H1 (cell line): Measurements from ENCODE around the gene SLC12A2. TPM values are rescaled to one million over a fixed set of nuclear protein-coding genes. Genes with fewer than 3 reads are reported as not detected.

Experiments
- CTCF ChIA-PET: fragments of 300-600 bp; sonication (Branson Sonifier 250); formaldehyde crosslinking; loops from one replicate; lab custom pipeline; 2021; ENCODE audit not compliant: partially characterized antibody; lab: Charles Lee
- POLR2A ChIA-PET: fragments of 300-600 bp; sonication (Branson Sonifier 250); formaldehyde crosslinking; loops from one replicate; lab custom pipeline; 2021; ENCODE audit warnings: inconsistent platforms; ENCODE audit not compliant: partially characterized antibody; lab: Charles Lee
- DNase-seq, 2 experiments: peaks; one replicate each; pipeline versions ENCODE4 v3.0.0 to v3.0.0-alpha.2; 2010 to 2022; ENCODE audit warnings: low spot score in 2 of 2, low read depth in 1 of 2, mixed read lengths in 1 of 2
- FAIRE-seq: peaks from 2 replicates; lab custom pipeline; 2011; peaks lifted over from hg19 to GRCh38; lab: Jason Lieb, UNC
- H2AFZ ChIP-seq: 2 replicates; pipeline ENCODE4 v1.8.1; 2012; ENCODE audit warnings: low read length, inconsistent platforms
- H2AK5ac ChIP-seq: 2 replicates; pipeline ENCODE4 v1.6.1; 2013; ENCODE audit warnings: low read depth, low read length
- H2BK120ac ChIP-seq: replicated peaks from 2 replicates; pipeline ENCODE3; 2013; ENCODE audit warnings: low read depth, low read length, inconsistent platforms
- H2BK12ac ChIP-seq: 2 replicates; pipeline ENCODE4 v1.6.1; 2013; ENCODE audit warnings: low read depth, low read length
- H2BK15ac ChIP-seq: 2 replicates; pipeline ENCODE4 v1.6.1; 2013; ENCODE audit warnings: low read length
- H2BK20ac ChIP-seq: 2 replicates; pipeline ENCODE4 v1.6.1; 2013; ENCODE audit warnings: low read length
- H2BK5ac ChIP-seq: 2 replicates; pipeline ENCODE4 v1.6.1; 2013; ENCODE audit warnings: low read depth, low read length
- H3K14ac ChIP-seq: 2 replicates; pipeline ENCODE4 v1.6.1; 2013; ENCODE audit warnings: inconsistent platforms; ENCODE audit not compliant: insufficient read length
- H3K18ac ChIP-seq: 2 replicates; pipeline ENCODE4 v1.6.1; 2013; ENCODE audit warnings: low read length; ENCODE audit errors: extremely low read depth
- H3K23ac ChIP-seq: 2 replicates; pipeline ENCODE4 v1.6.1; 2013; ENCODE audit warnings: inconsistent platforms; ENCODE audit not compliant: insufficient read length
- H3K23me2 ChIP-seq: 2 replicates; pipeline ENCODE4 v1.6.1; 2013; ENCODE audit warnings: low read depth, low read length
- H3K27ac ChIP-seq: 2 replicates; pipeline ENCODE4 v1.6.1; 2011; ENCODE audit warnings: low read depth, low read length, inconsistent platforms
- H3K27me3 ChIP-seq, 4 experiments: replicated peaks in 1 of 4; 1 replicate in 1 of 4; 2 replicates in 3 of 4; pipeline versions ENCODE4 v1.6.1 to v1.8.1; 2011 to 2013; ENCODE audit warnings: low read length in 3 of 4, mild to moderate bottlenecking in 3 of 4, inconsistent platforms in 2 of 4, mixed read lengths in 2 of 4, moderate library complexity in 1 of 4; ENCODE audit not compliant: control insufficient read depth in 3 of 4, insufficient read depth in 3 of 4; ENCODE audit errors: extremely low read depth in 1 of 4
- H3K36me3 ChIP-seq, 4 experiments: 2 replicates each; pipeline versions ENCODE4 v1.6.1 to v1.8.1; 2011 to 2013; ENCODE audit warnings: mild to moderate bottlenecking in 4 of 4, low read length in 3 of 4, moderate library complexity in 2 of 4, control low read depth in 1 of 4, inconsistent platforms in 1 of 4; ENCODE audit not compliant: insufficient read depth in 4 of 4, control insufficient read depth in 2 of 4
- H3K4ac ChIP-seq: replicated peaks from 2 replicates; pipeline ENCODE3; 2013; ENCODE audit warnings: low read length, low read depth, mixed read lengths, inconsistent platforms; ENCODE audit not compliant: insufficient read length
- H3K4me1 ChIP-seq, 4 experiments: replicated peaks in 1 of 4; 1 replicate in 1 of 4; 2 replicates in 3 of 4; pipeline versions ENCODE4 v1.6.1 to v1.8.1; 2011 to 2013; ENCODE audit warnings: low read length in 3 of 4, inconsistent platforms in 2 of 4, mixed read lengths in 1 of 4; ENCODE audit not compliant: insufficient read depth in 4 of 4, control insufficient read depth in 3 of 4
- H3K4me2 ChIP-seq, 2 experiments: 2 replicates each; pipeline versions ENCODE4 v1.6.1 to v1.8.1; 2011 to 2013; ENCODE audit warnings: low read depth in 2 of 2, low read length in 2 of 2, control low read depth in 1 of 2, inconsistent platforms in 1 of 2, mild to moderate bottlenecking in 1 of 2; ENCODE audit not compliant: insufficient read depth in 1 of 2
- H3K4me3 ChIP-seq, 4 experiments: fragments of 200-600, 300-600 bp in 1 of 4; sonication (generic), shearing (Covaris generic), sonication (Bioruptor Twin) in 1 of 4; 2 replicates each; pipeline versions ENCODE4 v1.5.1 to v1.8.1; 2011 to 2016; ENCODE audit warnings: low read length in 4 of 4, low read depth in 3 of 4, control low read depth in 2 of 4, inconsistent platforms in 2 of 4, mild to moderate bottlenecking in 2 of 4, mixed read lengths in 1 of 4, moderate library complexity in 1 of 4; ENCODE audit not compliant: insufficient read depth in 2 of 4; ENCODE audit errors: extremely low read depth in 1 of 4
- H3K56ac ChIP-seq: replicated peaks from 2 replicates; pipeline ENCODE3; 2013; ENCODE audit warnings: low read depth, mild to moderate bottlenecking, mixed read lengths, low read length, inconsistent platforms; ENCODE audit not compliant: insufficient read length
- H3K79me1 ChIP-seq: 2 replicates; pipeline ENCODE4 v1.6.1; 2013; ENCODE audit warnings: low read depth, low read length, control low read depth
- H3K79me2 ChIP-seq, 2 experiments: 2 replicates each; pipeline versions ENCODE4 v1.6.1 to v1.8.1; 2012 to 2013; ENCODE audit warnings: low read length in 2 of 2, mild to moderate bottlenecking in 2 of 2, inconsistent platforms in 1 of 2; ENCODE audit not compliant: insufficient read depth in 2 of 2, control insufficient read depth in 1 of 2
- H3K9ac ChIP-seq, 4 experiments: replicated peaks in 1 of 4; 1 replicate in 1 of 4; 2 replicates in 3 of 4; pipeline versions ENCODE4 v1.6.1 to v1.8.1; 2011 to 2013; ENCODE audit warnings: low read depth in 3 of 4, low read length in 3 of 4, control low read depth in 2 of 4, mild to moderate bottlenecking in 2 of 4, moderate library complexity in 2 of 4, inconsistent platforms in 1 of 4; ENCODE audit errors: extremely low read depth in 1 of 4
- H3K9me3 ChIP-seq, 2 experiments: 2 replicates each; pipeline versions ENCODE4 v1.6.1 to v1.8.1; 2012 to 2013; ENCODE audit warnings: mild to moderate bottlenecking in 2 of 2, moderate library complexity in 2 of 2, control low read depth in 1 of 2, inconsistent platforms in 1 of 2, low read depth in 1 of 2, low read length in 1 of 2, mixed read lengths in 1 of 2; ENCODE audit not compliant: insufficient read depth in 2 of 2
- H4K20me1 ChIP-seq, 2 experiments: replicated peaks in 1 of 2; 2 replicates each; pipeline versions ENCODE3 to v1.8.1; 2011 to 2013; ENCODE audit warnings: inconsistent platforms in 2 of 2, low read length in 2 of 2, mild to moderate bottlenecking in 1 of 2; ENCODE audit not compliant: insufficient read depth in 2 of 2, control insufficient read depth in 1 of 2
- H4K5ac ChIP-seq: 2 replicates; pipeline ENCODE4 v1.6.1; 2013; ENCODE audit warnings: low read length, low read depth, mixed read lengths, inconsistent platforms; ENCODE audit not compliant: insufficient read length
- H4K8ac ChIP-seq: 2 replicates; pipeline ENCODE4 v1.8.0; 2013; ENCODE audit warnings: mild to moderate bottlenecking, moderate library complexity, low read length, inconsistent platforms; ENCODE audit not compliant: insufficient read depth; ENCODE audit errors: extremely low read depth
- H4K91ac ChIP-seq: replicated peaks from 2 replicates; pipeline ENCODE3; 2013; ENCODE audit warnings: low read length, mixed read lengths, inconsistent platforms; ENCODE audit not compliant: insufficient read length
- CBX5 ChIP-seq: fragments of 300-800, 300-1000 bp; sonication (generic); IDR thresholded peaks from 2 replicates; pipeline ENCODE4 v1.7.1; 2016; ENCODE audit warnings: antibody characterized with exemption, low read length, low read depth
- EZH2 ChIP-seq: fragments of 200-600 bp; sonication (generic); IDR thresholded peaks from 2 replicates; pipeline ENCODE4 v1.7.1; 2012; ENCODE audit warnings: low read depth, mild to moderate bottlenecking, moderate library complexity, low read length, inconsistent platforms; ENCODE audit not compliant: severe bottlenecking
- GABPA ChIP-seq: IDR thresholded peaks from 2 replicates; pipeline ENCODE4 v1.6.1; 2011; ENCODE audit warnings: mild to moderate bottlenecking, low read length, moderate library complexity, borderline replicate concordance; ENCODE audit not compliant: insufficient read depth
- GTF2F1 ChIP-seq: IDR thresholded peaks from 2 replicates; pipeline ENCODE4 v1.6.1; 2012; ENCODE audit warnings: low read depth, low read length, improper control_type of control experiment, borderline replicate concordance
- KDM1A ChIP-seq: fragments of 200-600, 300-600 bp; sonication (generic); IDR thresholded peaks from 2 replicates; pipeline ENCODE4 v1.7.1; 2016; ENCODE audit warnings: mild to moderate bottlenecking, low read length, borderline replicate concordance
- MAFK ChIP-seq: IDR thresholded peaks from 2 replicates; pipeline ENCODE4 v1.6.1; 2012; ENCODE audit warnings: low read depth, mild to moderate bottlenecking, improper control_type of control experiment, low read length
- NANOG ChIP-seq: IDR thresholded peaks from 2 replicates; pipeline ENCODE4 v1.6.1; 2011; ENCODE audit warnings: low read length, low read depth, mild to moderate bottlenecking, inconsistent platforms; ENCODE audit not compliant: insufficient read depth, poor library complexity, severe bottlenecking
- NRF1 ChIP-seq: IDR thresholded peaks from 2 replicates; pipeline ENCODE4 v1.6.1; 2011; ENCODE audit warnings: mild to moderate bottlenecking, low read depth, low read length, improper control_type of control experiment
- PHF8 ChIP-seq: fragments of 200-600 bp; sonication (generic); conservative IDR thresholded peaks from 2 replicates; pipeline ENCODE4 v1.7.1; 2012; ENCODE audit warnings: low read depth, mild to moderate bottlenecking, inconsistent platforms, low read length, moderate library complexity
- POU5F1 ChIP-seq: IDR thresholded peaks from 2 replicates; pipeline ENCODE4 v1.6.1; 2011; ENCODE audit warnings: low read depth, mild to moderate bottlenecking, low read length, moderate library complexity
- SIX5 ChIP-seq: IDR thresholded peaks from 2 replicates; pipeline ENCODE4 v1.6.1; 2011; ENCODE audit warnings: mild to moderate bottlenecking, low read depth, low read length
- TBP ChIP-seq: IDR thresholded peaks from 2 replicates; pipeline ENCODE4 v1.6.1; 2011; ENCODE audit warnings: low read depth, low read length, improper control_type of control experiment
- TCF12 ChIP-seq: IDR thresholded peaks from 2 replicates; pipeline ENCODE4 v1.6.1; 2011; ENCODE audit warnings: low read depth, mild to moderate bottlenecking, low read length
- WGBS, 2 experiments: shearing (Covaris generic) in 1 of 2; methylation state at CpG; one replicate each; pipeline versions ENCODE4 v1.1.6 to v1.1.7; 2013 to 2015; ENCODE audit warnings: low lambda C conversion rate in 2 of 2, mixed read lengths in 2 of 2, inconsistent platforms in 1 of 2, low coverage in 1 of 2, missing lambda C conversion rate in 1 of 2; ENCODE audit not compliant: insufficient replicate concordance in 2 of 2, insufficient coverage in 1 of 2, insufficient read length in 1 of 2; ENCODE audit errors: extremely low coverage in 1 of 2, missing lambda C conversion rate in 1 of 2; 5-methylcytosine and 5-hydroxymethylcytosine counted together
- polyA plus RNA-seq, 7 experiments: library from polyadenylated mRNA; depleted of rRNA in 3 of 7; stranded (reverse) in 5 of 7; unstranded in 2 of 7; fragments of >200 nt in 5 of 7; fragments of 200-250 nt in 2 of 7; gene quantifications; 1 replicate in 5 of 7; 2 replicates in 1 of 7; 4 replicates in 1 of 7; pipeline versions ENCODE4 v1.2.1 to v1.2.3, GENCODE V29; 2011 to 2013; ENCODE audit warnings: missing spikeins in 2 of 7, mixed read lengths in 2 of 7
- total RNA-seq: library from RNA; stranded (reverse); fragmentation: NEBNext Ultra II Directional; extraction: Animal tissue kit (Norgen Biotek cat#: 25700); gene quantifications from 2 replicates; pipeline ENCODE4 v1.2.1, GENCODE V29; 2021
- TF ChIP-seq, protein P1 (sequence below): IDR thresholded peaks from 2 replicates; pipeline ENCODE4 v1.6.1; 2011; ENCODE audit warnings: low read length, improper control_type of control experiment

Gene SLC12A2
- total and polyA plus RNA-seq, 2 of the 8 experiments (the other 6 are each of a cell fraction or from before 2014, with no cell fraction given): 2.6 to 16.2 TPM

GRCh38 chr5:128126241-128126640 is 42.7 kb downstream of the SLC12A2 start:
- no peak overlapping the region for H2AFZ ChIP-seq
- no peak overlapping the region for H3K56ac ChIP-seq
- H2BK20ac ChIP-seq: no peak overlapping the region
- ChIA-PET POLR2A (no interaction called here), CTCF (interaction anchor here (0.7 to 1.0 kb wide), 2 partner anchors 250 to 493 kb away, joined by 3 read pairs; no protein-coding TSS in a partner anchor)
- no peak overlapping the region for H2BK15ac ChIP-seq
- H3K4me3 ChIP-seq: no peak overlapping the region
- no peak overlapping the region for H3K9ac ChIP-seq
- H3K23ac ChIP-seq: no peak overlapping the region
- no peaks in the 10 kb centered on the region for H3K9me3 ChIP-seq
- no peaks in the 10 kb centered on the region for H4K20me1 ChIP-seq
- no peak overlapping the region for H2BK5ac ChIP-seq
- DNase-seq (no peak), FAIRE-seq (no peak)
- H3K79me1 ChIP-seq: no peaks in the 10 kb centered on the region
- no peak overlapping the region for H2BK120ac ChIP-seq
- no peaks in the 10 kb centered on the region for H3K79me2 ChIP-seq
- H2AK5ac ChIP-seq: no peak overlapping the region
- no peaks in the 10 kb centered on the region for H3K23me2 ChIP-seq
- H3K4me1 ChIP-seq: no peaks in the 10 kb centered on the region
- WGBS, 2 experiments: 94% methylated on average over 2 of the region's 2 CpGs; no CpG with 5 or more reads in 1 of the 2 experiments
- H3K4ac ChIP-seq: no peak overlapping the region
- H2BK12ac ChIP-seq: no peak overlapping the region
- H3K27ac ChIP-seq: no peak overlapping the region
- H3K18ac ChIP-seq: no peak overlapping the region
- no peak overlapping the region for H3K4me2 ChIP-seq
- no peaks in the 10 kb centered on the region for H3K36me3 ChIP-seq
- H3K14ac ChIP-seq: no peak overlapping the region
- no peak for TF ChIP-seq TCF12
- TF ChIP-seq, protein P1, sequence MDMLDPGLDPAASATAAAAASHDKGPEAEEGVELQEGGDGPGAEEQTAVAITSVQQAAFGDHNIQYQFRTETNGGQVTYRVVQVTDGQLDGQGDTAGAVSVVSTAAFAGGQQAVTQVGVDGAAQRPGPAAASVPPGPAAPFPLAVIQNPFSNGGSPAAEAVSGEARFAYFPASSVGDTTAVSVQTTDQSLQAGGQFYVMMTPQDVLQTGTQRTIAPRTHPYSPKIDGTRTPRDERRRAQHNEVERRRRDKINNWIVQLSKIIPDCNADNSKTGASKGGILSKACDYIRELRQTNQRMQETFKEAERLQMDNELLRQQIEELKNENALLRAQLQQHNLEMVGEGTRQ: no peak
- no peak for TF ChIP-seq POU5F1
- no peak for TF ChIP-seq CBX5
- no peak for TF ChIP-seq GTF2F1
- no peak for TF ChIP-seq NRF1
- TF ChIP-seq PHF8: no peak
- no peak for TF ChIP-seq MAFK
- no peak for TF ChIP-seq TBP
- TF ChIP-seq KDM1A: no peak
- TF ChIP-seq NANOG: no peak
- TF ChIP-seq SIX5: no peak
- TF ChIP-seq EZH2: no peak
- TF ChIP-seq GABPA: no peak
- H4K8ac ChIP-seq: no peak overlapping the region
- no peak overlapping the region for H4K5ac ChIP-seq
- H4K91ac ChIP-seq: no peak overlapping the region
- H3K27me3 ChIP-seq: peaks cover 0 to 1% (median 0%) of the 10 kb centered on the region in 4 experiments; a peak in 1 of 7 replicates
